Subcutaneous adipose tissue (tissue), 4 donors: Measurements from ENCODE around the gene RAD52. TPM values are rescaled to one million over a fixed set of nuclear protein-coding genes. Genes with fewer than 3 reads are reported as not detected.

Source experiments
- CTCF ChIP-seq: fragments of 450-650 bp; IDR thresholded peaks from one replicate; pipeline ENCODE4 v1.5.1; 2016; ENCODE audit warnings: low read depth, mild to moderate bottlenecking, control low read depth, antibody characterized with exemption, moderate library complexity
- total RNA-seq, 4 donors: library from RNA; depleted of rRNA; stranded (reverse); fragments of >200 nt; gene quantifications; one replicate each; pipeline ENCODE4 v1.1.0, GENCODE V29; 2016

The RAD52 gene
- total RNA-seq, 4 donors from 2014 or later: 9.0 to 19.1 (median 13.1) TPM

- TF ChIP-seq CTCF: no peak
Observed at GRCh38 chr12:906062-906585, 43.4 kb downstream of the RAD52 start.

- no peak for TF ChIP-seq CTCF
Observed at GRCh38 chr12:905261-906031, 44.0 kb downstream of the RAD52 start.

GRCh38 chr12:904010-904414 lies 45.5 kb downstream of the RAD52 start:
- no peak for TF ChIP-seq CTCF

- TF ChIP-seq CTCF: no peak
Observed at GRCh38 chr12:903055-903454, 46.4 kb downstream of the RAD52 start.

- no peak for TF ChIP-seq CTCF
Observed at GRCh38 chr12:902581-902980, 46.9 kb downstream of the RAD52 start.

GRCh38 chr12:897386-897785 lies 52.1 kb downstream of the RAD52 start:
- no peak for TF ChIP-seq CTCF

GRCh38 chr12:896031-896430 lies 53.5 kb downstream of the RAD52 start:
- no peak for TF ChIP-seq CTCF
